Astrocyte (in vitro differentiated cells and primary cell): ENCODE data around the gene FYN.

Experiments
- EZH2 ChIP-seq: IDR thresholded peaks from 2 replicates; pipeline ENCODE4 v1.6.1; 2012; ENCODE audit warnings: mild to moderate bottlenecking, low read length, inconsistent platforms; ENCODE audit not compliant: insufficient read depth
- TF ChIP-seq, protein P1 (sequence below): IDR thresholded peaks from 2 replicates; pipeline ENCODE4 v1.5.1; 2011; ENCODE audit warnings: low read depth, mild to moderate bottlenecking, inconsistent platforms, low read length, moderate library complexity; ENCODE audit not compliant: insufficient read depth

DNA sequence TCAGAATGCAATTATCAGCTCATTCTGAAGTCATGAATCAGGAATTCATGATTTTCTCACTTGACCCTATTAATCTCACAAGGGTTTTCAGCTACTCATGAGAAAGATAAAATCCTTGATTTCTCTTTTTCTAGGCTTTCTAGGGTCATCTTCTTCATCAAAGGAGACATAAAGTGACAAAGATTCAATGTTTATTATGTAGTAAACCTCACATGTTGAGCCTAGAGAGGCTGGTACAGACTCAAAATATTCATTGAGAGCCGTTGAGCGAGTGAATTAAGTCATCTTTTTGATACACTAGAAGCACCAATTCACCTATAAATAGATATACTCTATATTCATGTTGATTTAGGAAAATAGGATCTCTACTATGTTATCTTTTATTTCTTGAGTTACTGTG, 162.8 kb downstream of the FYN start:
- TF ChIP-seq, protein P1, sequence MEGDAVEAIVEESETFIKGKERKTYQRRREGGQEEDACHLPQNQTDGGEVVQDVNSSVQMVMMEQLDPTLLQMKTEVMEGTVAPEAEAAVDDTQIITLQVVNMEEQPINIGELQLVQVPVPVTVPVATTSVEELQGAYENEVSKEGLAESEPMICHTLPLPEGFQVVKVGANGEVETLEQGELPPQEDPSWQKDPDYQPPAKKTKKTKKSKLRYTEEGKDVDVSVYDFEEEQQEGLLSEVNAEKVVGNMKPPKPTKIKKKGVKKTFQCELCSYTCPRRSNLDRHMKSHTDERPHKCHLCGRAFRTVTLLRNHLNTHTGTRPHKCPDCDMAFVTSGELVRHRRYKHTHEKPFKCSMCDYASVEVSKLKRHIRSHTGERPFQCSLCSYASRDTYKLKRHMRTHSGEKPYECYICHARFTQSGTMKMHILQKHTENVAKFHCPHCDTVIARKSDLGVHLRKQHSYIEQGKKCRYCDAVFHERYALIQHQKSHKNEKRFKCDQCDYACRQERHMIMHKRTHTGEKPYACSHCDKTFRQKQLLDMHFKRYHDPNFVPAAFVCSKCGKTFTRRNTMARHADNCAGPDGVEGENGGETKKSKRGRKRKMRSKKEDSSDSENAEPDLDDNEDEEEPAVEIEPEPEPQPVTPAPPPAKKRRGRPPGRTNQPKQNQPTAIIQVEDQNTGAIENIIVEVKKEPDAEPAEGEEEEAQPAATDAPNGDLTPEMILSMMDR = no peak
- no peak for TF ChIP-seq EZH2
